ENCODE data around the gene IPPK. TPM values are rescaled to one million over a fixed set of nuclear protein-coding genes. Genes with fewer than 3 reads are reported as not detected.

IPPK gene
- total and polyA plus RNA-seq, 11 donors, result 4.2 to 11.0 (median 8.6) TPM

DNA sequence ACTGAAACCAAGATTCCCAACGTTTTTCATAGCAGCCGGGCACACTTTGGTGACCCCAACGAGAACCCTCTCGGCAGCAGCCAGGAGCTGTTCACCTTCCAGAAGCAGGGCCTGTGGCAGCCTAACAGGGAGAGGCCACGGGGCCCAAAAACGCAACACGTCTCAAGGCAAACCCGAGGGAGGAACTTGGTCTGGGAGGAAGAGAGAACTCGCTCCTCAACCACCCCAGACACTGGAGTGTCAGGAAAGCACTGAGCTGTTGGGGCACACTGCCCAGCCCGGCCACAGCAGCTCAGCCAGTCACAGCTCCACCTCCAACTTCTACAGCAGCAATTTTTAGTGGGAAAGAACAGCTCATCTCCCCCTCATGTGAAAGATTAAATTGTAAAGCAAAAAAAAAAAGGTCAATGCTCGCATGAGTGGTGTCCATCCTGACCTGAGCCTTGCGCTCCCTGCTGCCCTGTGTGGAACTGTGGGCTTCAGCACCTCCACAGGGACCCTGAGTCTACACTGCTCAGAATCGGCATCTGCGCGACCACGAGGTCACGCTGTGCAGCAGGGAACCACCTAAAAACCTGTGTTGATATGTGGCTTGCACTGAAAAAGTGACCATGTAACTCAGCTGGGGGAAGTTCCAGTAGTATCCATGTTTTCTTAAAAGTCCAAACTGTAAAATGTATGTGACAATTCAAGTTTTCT, 55.0 kb downstream of the IPPK start:
- WGBS, 4 donors, result 90% methylated on average over 17 of the region's 17 CpGs
- intact Hi-C loops (cut with DNase I), result loop anchor here in 2 of 10 donors (5.0 to 10.0 kb wide), 2 partner anchors 78 to 130 kb away; partner anchors contain the start of genes ASPN (in 1 of the 2) and ECM2 (in 1 of the 2)
- TF ChIP-seq CTCF (IDR thresholded peaks at IDR 0.05) (no peak), POLR2A (IDR thresholded peaks at IDR 0.05) (no peak)
- Histone ChIP-seq H3K4me1 (peaks cover 0 to 63% (median 7%) of the 10 kb centered on the region in 12 donors), H3K4me3 (no peak overlapping the region), H3K9me3 (no peaks in the 10 kb centered on the region), H3K27ac (peak overlapping the region in 6 of 12 donors; percentile 32 to 82 (median 69)), H3K27me3 (no peaks in the 10 kb centered on the region), H3K36me3 (peaks cover 0 to 89% (median 75%) of the 10 kb centered on the region in 9 donors)
- no peak for DNase-seq
- ATAC-seq, result no peak

DNA sequence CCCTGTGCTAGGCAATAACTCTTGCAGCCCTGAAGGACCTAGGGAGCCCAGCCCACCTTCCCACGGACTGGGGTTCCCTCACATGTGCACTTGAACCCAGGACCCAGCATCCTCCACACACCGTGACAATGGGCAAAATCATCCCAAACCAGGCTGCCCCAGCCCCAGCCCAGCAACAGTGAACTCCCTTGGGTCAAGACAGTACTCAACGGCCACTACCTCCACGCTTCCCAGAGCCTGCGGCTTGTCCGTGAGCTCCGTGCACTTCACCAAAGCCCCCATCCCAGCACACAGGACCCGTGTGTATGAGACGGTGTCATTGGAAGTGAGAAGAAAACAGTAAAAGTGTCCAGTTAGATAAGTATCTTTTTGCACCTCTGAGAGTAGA, 55.8 kb downstream of the IPPK start:
- Histone ChIP-seq H3K9me3 (no peaks in the 10 kb centered on the region), H3K36me3 (peaks cover 0 to 81% (median 75%) of the 10 kb centered on the region in 9 donors), H3K4me3 (no peak overlapping the region), H3K27ac (peak overlapping the region in 1 of 12 donors; percentile 82), H3K27me3 (no peaks in the 10 kb centered on the region), H3K4me1 (peaks cover 0 to 71% (median 12%) of the 10 kb centered on the region in 12 donors)
- intact Hi-C loops (cut with DNase I), result loop anchor here in 2 of 10 donors (5.0 to 10.0 kb wide), 2 partner anchors 77 to 129 kb away; partner anchors contain the start of genes ASPN (in 1 of the 2) and ECM2 (in 1 of the 2)
- WGBS, 4 donors, result 95 to 97% (median 96%) methylated on average over 9 of the region's 9 CpGs
- no peak for DNase-seq
- TF ChIP-seq POLR2A (IDR thresholded peaks at IDR 0.05) (no peak), CTCF (IDR thresholded peaks at IDR 0.05) (no peak)
- no peak for ATAC-seq

DNA sequence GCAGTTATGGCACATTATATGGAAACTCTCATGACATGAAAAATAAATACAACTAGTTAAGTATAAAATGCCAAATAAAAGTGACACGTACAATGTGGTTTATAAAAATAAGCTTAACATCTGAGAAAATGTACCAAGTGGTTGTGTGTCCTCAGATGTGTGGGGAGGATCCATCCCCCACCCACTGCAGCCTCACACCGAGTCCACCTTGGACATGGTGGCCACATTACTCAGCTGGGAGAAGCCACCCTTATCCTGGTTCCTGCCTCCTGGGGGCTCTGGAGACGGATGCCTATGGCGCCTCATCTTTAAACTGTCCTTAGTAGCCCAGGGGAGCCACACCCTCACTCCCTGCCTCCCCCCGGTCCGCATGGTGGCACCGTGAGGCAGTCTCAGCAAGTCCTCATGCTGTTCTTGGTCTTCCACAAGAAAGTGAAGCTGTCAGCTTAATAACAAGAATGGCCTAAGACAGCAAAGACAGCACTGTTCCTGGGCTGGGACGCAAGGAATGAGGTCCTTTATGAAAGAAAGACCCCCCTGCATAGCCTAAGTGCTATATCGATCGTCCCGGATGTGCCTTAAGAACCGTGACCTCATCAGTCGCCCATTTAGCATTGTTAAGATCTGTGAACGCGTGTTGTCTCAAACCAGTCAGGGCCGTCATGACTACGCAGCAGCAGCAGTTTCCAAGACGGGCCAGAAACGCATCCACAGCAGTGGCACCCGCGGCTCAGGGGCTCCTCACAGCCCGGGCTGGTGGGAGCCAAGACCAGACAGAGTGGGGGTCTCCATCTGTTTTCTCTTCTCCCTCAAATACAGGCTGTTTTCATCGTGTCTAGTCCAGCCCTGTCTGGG, 56.4 kb downstream of the IPPK start:
- Histone ChIP-seq H3K4me3 (no peak overlapping the region), H3K27me3 (no peaks in the 10 kb centered on the region), H3K9me3 (no peaks in the 10 kb centered on the region), H3K27ac (peak overlapping the region in 1 of 12 donors; percentile 82), H3K36me3 (peaks cover 0 to 75% (median 70%) of the 10 kb centered on the region in 9 donors), H3K4me1 (peaks cover 0 to 74% (median 17%) of the 10 kb centered on the region in 12 donors)
- no peak for ATAC-seq
- no peak for DNase-seq
- WGBS, 4 donors, result 95 to 97% (median 96%) methylated on average over 21 to 23 of the region's 23 CpGs
- no peak for TF ChIP-seq CTCF (IDR thresholded peaks at IDR 0.05)
- TF ChIP-seq POLR2A (IDR thresholded peaks at IDR 0.05), result no peak
- intact Hi-C loops (cut with DNase I), result loop anchor here in 2 of 10 donors (5.0 to 10.0 kb wide), 2 partner anchors 76 to 129 kb away; partner anchors contain the start of genes ASPN (in 1 of the 2) and ECM2 (in 1 of the 2)

Measured in heart left ventricle (tissue), 16 donors.